GM06990 (cell line): ENCODE results near the gene CARMIL1.

Source experiments
- DNase-seq: peaks from one replicate; pipeline ENCODE4 v3.0.0-alpha.2; 2011; ENCODE audit not compliant: insufficient read length; ENCODE audit errors: extremely low read depth
- H3K27me3 ChIP-seq: replicated peaks from 2 replicates; pipeline ENCODE4 v1.6.0; 2011; ENCODE audit warnings: low read length; ENCODE audit not compliant: control insufficient read depth, insufficient read depth
- H3K36me3 ChIP-seq: 2 replicates; pipeline ENCODE4 v1.5.1; 2011; ENCODE audit warnings: low read length; ENCODE audit not compliant: control insufficient read depth, insufficient read depth
- H3K4me3 ChIP-seq: replicated peaks from 2 replicates; pipeline ENCODE4 v1.5.1; 2011; ENCODE audit warnings: low read depth, mild to moderate bottlenecking, control low read depth, low read length
- TF ChIP-seq, protein P1 (sequence below): IDR thresholded peaks from 2 replicates; pipeline ENCODE4 v1.5.1; 2011; ENCODE audit warnings: low read length, control low read depth, mild to moderate bottlenecking, inconsistent platforms; ENCODE audit not compliant: insufficient read depth, poor library complexity, severe bottlenecking

Gene CARMIL1

DNA sequence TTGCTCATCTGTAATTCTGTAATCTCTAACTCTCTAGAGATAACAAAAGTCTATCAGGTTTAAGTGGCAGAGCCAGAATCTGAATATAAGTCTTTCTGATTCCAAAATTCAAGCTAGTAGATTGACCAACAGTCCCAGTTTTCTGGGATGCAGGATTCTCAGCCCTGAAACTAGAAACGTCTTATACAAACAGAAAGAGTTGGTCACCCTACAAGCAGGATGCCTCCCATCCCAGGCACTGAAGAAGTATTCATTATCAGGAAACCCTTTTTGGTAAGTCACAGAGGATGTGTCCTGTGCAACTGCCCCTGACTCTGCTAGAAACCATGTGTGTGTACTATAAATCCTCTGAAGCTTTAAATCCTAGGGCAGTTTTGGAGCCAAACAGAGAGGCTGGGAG, 135.0 kb downstream of the CARMIL1 start:
- no peaks in the 10 kb centered on the region for H3K27me3 ChIP-seq
- no peak overlapping the region for H3K4me3 ChIP-seq
- H3K36me3 ChIP-seq = no peaks in the 10 kb centered on the region
- DNase-seq = no peak
- TF ChIP-seq, protein P1, sequence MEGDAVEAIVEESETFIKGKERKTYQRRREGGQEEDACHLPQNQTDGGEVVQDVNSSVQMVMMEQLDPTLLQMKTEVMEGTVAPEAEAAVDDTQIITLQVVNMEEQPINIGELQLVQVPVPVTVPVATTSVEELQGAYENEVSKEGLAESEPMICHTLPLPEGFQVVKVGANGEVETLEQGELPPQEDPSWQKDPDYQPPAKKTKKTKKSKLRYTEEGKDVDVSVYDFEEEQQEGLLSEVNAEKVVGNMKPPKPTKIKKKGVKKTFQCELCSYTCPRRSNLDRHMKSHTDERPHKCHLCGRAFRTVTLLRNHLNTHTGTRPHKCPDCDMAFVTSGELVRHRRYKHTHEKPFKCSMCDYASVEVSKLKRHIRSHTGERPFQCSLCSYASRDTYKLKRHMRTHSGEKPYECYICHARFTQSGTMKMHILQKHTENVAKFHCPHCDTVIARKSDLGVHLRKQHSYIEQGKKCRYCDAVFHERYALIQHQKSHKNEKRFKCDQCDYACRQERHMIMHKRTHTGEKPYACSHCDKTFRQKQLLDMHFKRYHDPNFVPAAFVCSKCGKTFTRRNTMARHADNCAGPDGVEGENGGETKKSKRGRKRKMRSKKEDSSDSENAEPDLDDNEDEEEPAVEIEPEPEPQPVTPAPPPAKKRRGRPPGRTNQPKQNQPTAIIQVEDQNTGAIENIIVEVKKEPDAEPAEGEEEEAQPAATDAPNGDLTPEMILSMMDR = no peak

- no peak for DNase-seq
- no peaks in the 10 kb centered on the region for H3K36me3 ChIP-seq
- no peaks in the 10 kb centered on the region for H3K27me3 ChIP-seq
- TF ChIP-seq, protein P1 = no peak
- H3K4me3 ChIP-seq = no peak overlapping the region
Observed at GRCh38 chr6:25414755-25415154, 135.6 kb downstream of the CARMIL1 start.

DNA sequence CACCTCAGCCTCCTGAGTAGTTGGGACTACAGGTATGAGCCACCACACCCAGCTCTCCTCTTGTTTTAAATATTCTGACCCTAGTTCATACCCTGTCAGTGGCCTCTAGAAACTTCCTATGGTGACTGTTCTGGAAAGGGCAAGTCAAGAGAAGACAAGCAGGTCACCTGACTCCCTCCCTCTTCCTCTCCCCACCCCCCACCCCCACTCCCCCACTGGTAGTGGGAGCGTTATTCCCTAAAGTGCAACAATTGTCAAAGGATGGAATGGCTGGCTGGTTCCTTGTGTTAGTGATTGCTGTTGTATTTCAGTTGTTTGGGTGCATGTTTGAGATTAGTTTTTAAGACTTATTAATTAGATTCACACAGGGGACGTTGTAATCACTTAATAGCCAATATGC, 136.1 kb downstream of the CARMIL1 start:
- Histone ChIP-seq H3K36me3 (no peaks in the 10 kb centered on the region), H3K4me3 (no peak overlapping the region), H3K27me3 (no peaks in the 10 kb centered on the region)
- TF ChIP-seq, protein P1 = no peak
- DNase-seq = no peak

DNA sequence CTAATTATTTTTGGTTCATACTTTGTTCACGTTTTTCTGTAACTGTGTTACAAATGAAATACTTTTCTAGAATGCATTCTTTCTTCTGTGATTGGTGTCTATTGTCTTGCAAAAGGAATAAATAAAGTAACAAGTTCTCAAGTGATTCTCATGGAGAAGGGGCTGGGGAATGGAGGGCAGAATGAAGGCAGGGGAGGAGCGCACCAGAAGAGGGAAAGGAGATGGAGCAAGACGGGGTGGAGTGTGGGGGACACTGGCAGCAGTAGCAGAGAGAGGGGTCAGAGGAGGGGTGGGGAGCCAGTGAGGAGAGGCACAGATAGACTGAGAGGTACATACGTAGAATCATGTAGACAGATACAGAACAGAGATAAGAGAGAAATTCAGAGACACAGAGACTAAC, 136.5 kb downstream of the CARMIL1 start:
- TF ChIP-seq, protein P1 = no peak
- Histone ChIP-seq H3K4me3 (no peak overlapping the region), H3K27me3 (no peaks in the 10 kb centered on the region), H3K36me3 (no peaks in the 10 kb centered on the region)
- DNase-seq = no peak

GRCh38 chr6:25417046-25417605, 138.0 kb downstream of the CARMIL1 start:
- no peak for DNase-seq
- Histone ChIP-seq H3K27me3 (no peaks in the 10 kb centered on the region), H3K36me3 (no peaks in the 10 kb centered on the region), H3K4me3 (no peak overlapping the region)
- TF ChIP-seq, protein P1 = no peak
